ENCODE data around the gene CDHR1. TPM values are rescaled to one million over a fixed set of nuclear protein-coding genes. Genes with fewer than 3 reads are reported as not detected.
A peak's percentile ranks its signal among the peaks of the same experiment; 100 is the strongest.

Gene CDHR1
- total and polyA plus RNA-seq, 2 of the 8 experiments (the other 6 are each of a cell fraction or from before 2014, with no cell fraction given) = 3.9 to 10.5 TPM

DNA sequence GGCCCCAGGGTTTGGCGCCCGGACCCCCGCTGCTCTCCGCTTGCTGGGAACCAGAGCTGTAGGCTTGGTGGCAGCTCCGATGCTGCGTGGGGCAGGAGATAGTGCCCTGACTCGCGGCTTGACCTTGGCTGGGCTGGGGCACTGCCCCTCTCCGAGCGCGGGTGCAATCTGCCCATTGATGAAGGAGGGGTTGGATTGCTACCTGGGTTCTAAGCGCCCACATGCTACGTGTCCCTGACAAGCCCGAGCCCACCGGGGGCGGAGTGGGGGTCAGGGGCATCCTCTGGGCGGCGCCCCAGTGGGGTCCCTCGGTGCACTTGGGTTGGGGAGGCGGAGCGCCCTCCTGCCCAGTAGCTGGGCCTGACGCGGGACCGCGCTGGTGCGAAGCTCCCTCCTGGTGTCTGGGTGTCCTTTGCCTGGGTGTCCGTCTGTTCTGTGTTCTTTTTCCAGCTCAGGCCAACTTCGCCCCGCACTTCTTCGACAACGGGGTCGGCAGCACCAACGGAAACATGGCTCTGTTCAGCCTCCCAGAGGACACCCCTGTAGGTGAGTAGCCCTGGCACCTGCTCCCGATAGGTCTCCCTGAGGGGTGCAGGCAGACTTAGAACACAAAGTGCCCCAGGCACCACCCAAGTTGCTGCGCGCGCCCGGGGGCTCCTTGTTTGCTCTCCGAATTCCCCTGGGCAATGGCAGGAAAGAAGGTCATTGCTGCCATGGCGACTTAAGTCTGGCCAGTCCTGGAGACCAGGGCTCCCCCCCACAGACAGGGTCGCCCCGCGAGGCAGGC lies 900 bp downstream of the CDHR1 start:
- Histone ChIP-seq H3K36me3 (ENCODE audit: control insufficient read depth in 2 of 4, insufficient read depth in 4 of 4, low read length in 3 of 4) (no peaks in the 10 kb centered on the region), H3K23me2 (ENCODE audit: low read depth, low read length) (peaks cover 12% of the 10 kb centered on the region; the same call in 1 of the 2 replicates), H3K4me1 (replicated peaks in 1 of 4; ENCODE audit: control insufficient read depth in 3 of 4, insufficient read depth in 4 of 4, low read length in 3 of 4) (peaks cover 0 to 5% (median 2%) of the 10 kb centered on the region in 4 experiments; a peak in 4 of 7 replicates), H2BK12ac (ENCODE audit: low read depth, low read length) (no peak overlapping the region), H2AFZ (ENCODE audit: low read length) (peak overlapping the region; percentile 57; the same call in 1 of the 2 replicates), H3K79me1 (ENCODE audit: low read depth, low read length) (no peaks in the 10 kb centered on the region), H3K9me3 (ENCODE audit: insufficient read depth in 2 of 2, low read depth in 1 of 2, low read length in 1 of 2) (no peaks in the 10 kb centered on the region), H4K20me1 (replicated peaks in 1 of 2; ENCODE audit: control insufficient read depth in 1 of 2, insufficient read depth in 2 of 2, low read length in 2 of 2) (peaks cover 0 to 2% of the 10 kb centered on the region in 2 experiments), H4K5ac (ENCODE audit: insufficient read length, low read depth, low read length) (no peak overlapping the region), H3K14ac (ENCODE audit: insufficient read length) (no peak overlapping the region), H3K18ac (ENCODE audit: extremely low read depth, low read length) (peak overlapping the region; percentile 32; the same call in 1 of the 2 replicates), H3K4me3 (ENCODE audit: extremely low read depth in 1 of 4, insufficient read depth in 2 of 4, low read depth in 3 of 4, low read length in 4 of 4) (peak overlapping the region; percentile 55 to 66 (median 63)), H3K9ac (replicated peaks in 1 of 4; ENCODE audit: extremely low read depth in 1 of 4, low read depth in 3 of 4, low read length in 3 of 4) (no peak overlapping the region), H2AK5ac (ENCODE audit: low read depth, low read length) (no peak overlapping the region), H3K27ac (ENCODE audit: low read depth, low read length) (no peak overlapping the region), H2BK120ac (replicated peaks; ENCODE audit: low read depth, low read length) (no peak overlapping the region), H3K23ac (ENCODE audit: insufficient read length) (no peak overlapping the region), H3K27me3 (replicated peaks in 1 of 4; ENCODE audit: control insufficient read depth in 3 of 4, extremely low read depth in 1 of 4, insufficient read depth in 3 of 4, low read length in 3 of 4) (peaks cover 2 to 36% (median 31%) of the 10 kb centered on the region in 4 experiments), H2BK20ac (ENCODE audit: low read length) (no peak overlapping the region), H2BK5ac (ENCODE audit: low read depth, low read length) (no peak overlapping the region), H4K8ac (ENCODE audit: extremely low read depth, insufficient read depth, low read length) (peak overlapping the region; percentile 54; the same call in 1 of the 2 replicates), H3K4me2 (ENCODE audit: insufficient read depth in 1 of 2, low read depth in 2 of 2, low read length in 2 of 2) (peak overlapping the region; percentile 83 to 100), H3K4ac (replicated peaks; ENCODE audit: insufficient read length, low read depth, low read length) (no peak overlapping the region), H2BK15ac (ENCODE audit: low read length) (peak overlapping the region; percentile 72; the same call in 1 of the 2 replicates), H3K56ac (replicated peaks; ENCODE audit: insufficient read length, low read depth, low read length) (no peak overlapping the region), H3K79me2 (ENCODE audit: control insufficient read depth in 1 of 2, insufficient read depth in 2 of 2, low read length in 2 of 2) (no peaks in the 10 kb centered on the region), H4K91ac (replicated peaks; ENCODE audit: insufficient read length, low read length) (no peak overlapping the region)
- ChIA-PET CTCF (ENCODE audit: partially characterized antibody) (interaction anchor here (0.6 to 8.6 kb wide), 7 partner anchors 8 to 151 kb away, joined by 3 to 64 read pairs (median 3); no protein-coding TSS in a partner anchor), POLR2A (ENCODE audit: partially characterized antibody) (interaction anchor here (0.9 to 1.6 kb wide), 3 partner anchors 38 to 56 kb away, joined by 3 to 6 read pairs (median 4); partner anchors contain the start of gene GHITM)
- DNase-seq (ENCODE audit: low read depth in 1 of 2, low spot score in 2 of 2) = no peak
- 31% methylated on average over 42 of the region's 43 CpGs; no CpG with 5 or more reads in 1 of the 2 experiments for WGBS, 2 experiments (ENCODE audit: extremely low coverage in 1 of 2, insufficient coverage in 1 of 2, insufficient read length in 1 of 2, insufficient replicate concordance in 2 of 2, low coverage in 1 of 2, low lambda C conversion rate in 2 of 2, missing lambda C conversion rate in 1 of 2)
- no peak for FAIRE-seq
- TF ChIP-seq TAF1 (IDR thresholded peaks at IDR 0.05; ENCODE audit: low read depth, low read length) (no peak), SP2 (IDR thresholded peaks at IDR 0.05; ENCODE audit: low read length) (no peak), KDM4A (IDR thresholded peaks at IDR 0.05; ENCODE audit: low read depth, low read length, severe bottlenecking) (peak; percentile 91), SP4 (IDR thresholded peaks at IDR 0.05; ENCODE audit: low read length) (no peak), USF2 (IDR thresholded peaks at IDR 0.05; ENCODE audit: low read length) (no peak), JUND (IDR thresholded peaks at IDR 0.05; ENCODE audit: low read length) (no peak)

Measured in H1 (cell line).